ENCODE results near the gene TLCD3B.

Gene TLCD3B

GRCh38 chr16:30009990-30010843, 20.9 kb downstream of the TLCD3B start:
- in situ Hi-C loops (cut with MboI; ENCODE audit: low pct_unique_long_range_greater_than_20kb, low sequenced_read_pairs), result loop anchor here (25.0 kb wide), 1 partner anchor 323 kb away; the partner anchor contains the start of gene QPRT
- DNase-seq, result no peak

- no peak for DNase-seq
- in situ Hi-C loops (cut with MboI; ENCODE audit: low pct_unique_long_range_greater_than_20kb, low sequenced_read_pairs), result loop anchor here (25.0 kb wide), 1 partner anchor 322 kb away; the partner anchor contains the start of gene QPRT
Measured at GRCh38 chr16:30009085-30009862, 21.8 kb downstream of the TLCD3B start.

GRCh38 chr16:30007378-30007895, 23.6 kb downstream of the TLCD3B start:
- no peak for DNase-seq
- in situ Hi-C loops (cut with MboI; ENCODE audit: low pct_unique_long_range_greater_than_20kb, low sequenced_read_pairs), result loop anchor here (25.0 kb wide), 1 partner anchor 320 kb away; the partner anchor contains the start of gene QPRT

- in situ Hi-C loops (cut with MboI; ENCODE audit: low pct_unique_long_range_greater_than_20kb, low sequenced_read_pairs), result loop anchor here (25.0 kb wide), 1 partner anchor 320 kb away; the partner anchor contains the start of gene QPRT
- no peak for DNase-seq
Measured at GRCh38 chr16:30006659-30007377, 24.3 kb downstream of the TLCD3B start.

- in situ Hi-C loops (cut with MboI; ENCODE audit: low pct_unique_long_range_greater_than_20kb, low sequenced_read_pairs), result loop anchor here (25.0 kb wide), 1 partner anchor 319 kb away; the partner anchor contains the start of gene QPRT
- DNase-seq, result no peak
Measured at GRCh38 chr16:30006095-30006473, 25.0 kb downstream of the TLCD3B start.

- DNase-seq, result peak; percentile 35
Measured at GRCh38 chr16:30005341-30006094, 25.6 kb downstream of the TLCD3B start.

GRCh38 chr16:30004811-30005242, 26.2 kb downstream of the TLCD3B start:
- in situ Hi-C loops (cut with MboI; ENCODE audit: low pct_unique_long_range_greater_than_20kb, low sequenced_read_pairs), result loop anchor here (25.0 kb wide), 1 partner anchor 318 kb away; the partner anchor contains the start of gene QPRT
- no peak for DNase-seq

More at GRCh38 chr16:30005341-30006094, 25.6 kb downstream of the TLCD3B start:
- in situ Hi-C loops (cut with MboI; ENCODE audit: low pct_unique_long_range_greater_than_20kb, low sequenced_read_pairs), result loop anchor here (25.0 kb wide), 1 partner anchor 318 kb away; the partner anchor contains the start of gene QPRT

- no peak for DNase-seq
- in situ Hi-C loops (cut with MboI; ENCODE audit: low pct_unique_long_range_greater_than_20kb, low sequenced_read_pairs), result loop anchor here (25.0 kb wide), 1 partner anchor 317 kb away; the partner anchor contains the start of gene QPRT
Measured at GRCh38 chr16:30004424-30004776, 26.7 kb downstream of the TLCD3B start.

GRCh38 chr16:30003670-30004423, 27.2 kb downstream of the TLCD3B start:
- in situ Hi-C loops (cut with MboI; ENCODE audit: low pct_unique_long_range_greater_than_20kb, low sequenced_read_pairs), result loop anchor here (25.0 kb wide), 1 partner anchor 317 kb away; the partner anchor contains the start of gene QPRT

GRCh38 chr16:30002614-30003346, 28.3 kb downstream of the TLCD3B start:
- no peak for DNase-seq
- in situ Hi-C loops (cut with MboI; ENCODE audit: low pct_unique_long_range_greater_than_20kb, low sequenced_read_pairs), result loop anchor here (25.0 kb wide), 1 partner anchor 315 kb away; the partner anchor contains the start of gene QPRT

More at GRCh38 chr16:30003670-30004423, 27.2 kb downstream of the TLCD3B start:
- DNase-seq, result no peak

- no peak for DNase-seq
- in situ Hi-C loops (cut with MboI; ENCODE audit: low pct_unique_long_range_greater_than_20kb, low sequenced_read_pairs), result loop anchor here (25.0 kb wide), 1 partner anchor 314 kb away; the partner anchor contains the start of gene QPRT
Measured at GRCh38 chr16:30000735-30001631, 30.1 kb downstream of the TLCD3B start.

GRCh38 chr16:29999605-30000004, 31.5 kb downstream of the TLCD3B start:
- in situ Hi-C loops (cut with MboI; ENCODE audit: low pct_unique_long_range_greater_than_20kb, low sequenced_read_pairs), result loop anchor here (25.0 kb wide), 1 partner anchor 312 kb away; the partner anchor contains the start of gene QPRT
- DNase-seq, result no peak

GRCh38 chr16:29996766-29997250, 34.3 kb downstream of the TLCD3B start:
- DNase-seq, result peak; percentile 27
- in situ Hi-C loops (cut with MboI; ENCODE audit: low pct_unique_long_range_greater_than_20kb, low sequenced_read_pairs), result no loop called here

GRCh38 chr16:29995911-29996765, 34.9 kb downstream of the TLCD3B start, which contains the start of gene INO80E:
Gene INO80E, plus strand, starts transcription at chr16:29996241. Its CDS starts 70 bp downstream, at chr16:29996311.
- in situ Hi-C loops (cut with MboI; ENCODE audit: low pct_unique_long_range_greater_than_20kb, low sequenced_read_pairs), result no loop called here
- peak; percentile 95 for DNase-seq
